Liver (tissue), 3 donors: ENCODE results near the gene CREBBP.
A peak's percentile ranks its signal among the peaks of the same experiment; 100 is the strongest.

Source experiments
- EGR1 ChIP-seq, 2 donors: IDR thresholded peaks; 2 replicates each; pipeline ENCODE4 v1.6.1; 2016 to 2018; ENCODE audit warnings: antibody characterized with exemption in 2 of 2, low read depth in 2 of 2
- RXRA ChIP-seq, 2 donors: IDR thresholded peaks; 2 replicates each; pipeline ENCODE4 v1.6.1; 2017 to 2018; ENCODE audit warnings: antibody characterized with exemption in 2 of 2, mild to moderate bottlenecking in 1 of 2
- TF ChIP-seq, protein P1 (sequence below): fragments of 150-350 bp; IDR thresholded peaks from 2 replicates; pipeline ENCODE4 v1.5.1; 2017; ENCODE audit warnings: improper control_type of control experiment, low read depth, low read length; ENCODE audit not compliant: missing input control
- TF ChIP-seq, protein P2 (sequence below): IDR thresholded peaks from 2 replicates; pipeline ENCODE4 v1.6.1; 2016; ENCODE audit warnings: antibody characterized with exemption
- TF ChIP-seq, protein P3 (sequence below): IDR thresholded peaks from 2 replicates; pipeline ENCODE4 v1.6.1; 2016; ENCODE audit warnings: antibody characterized with exemption
- donor health status: healthy.
- donor health status: healthy.

- TF ChIP-seq, protein P1, sequence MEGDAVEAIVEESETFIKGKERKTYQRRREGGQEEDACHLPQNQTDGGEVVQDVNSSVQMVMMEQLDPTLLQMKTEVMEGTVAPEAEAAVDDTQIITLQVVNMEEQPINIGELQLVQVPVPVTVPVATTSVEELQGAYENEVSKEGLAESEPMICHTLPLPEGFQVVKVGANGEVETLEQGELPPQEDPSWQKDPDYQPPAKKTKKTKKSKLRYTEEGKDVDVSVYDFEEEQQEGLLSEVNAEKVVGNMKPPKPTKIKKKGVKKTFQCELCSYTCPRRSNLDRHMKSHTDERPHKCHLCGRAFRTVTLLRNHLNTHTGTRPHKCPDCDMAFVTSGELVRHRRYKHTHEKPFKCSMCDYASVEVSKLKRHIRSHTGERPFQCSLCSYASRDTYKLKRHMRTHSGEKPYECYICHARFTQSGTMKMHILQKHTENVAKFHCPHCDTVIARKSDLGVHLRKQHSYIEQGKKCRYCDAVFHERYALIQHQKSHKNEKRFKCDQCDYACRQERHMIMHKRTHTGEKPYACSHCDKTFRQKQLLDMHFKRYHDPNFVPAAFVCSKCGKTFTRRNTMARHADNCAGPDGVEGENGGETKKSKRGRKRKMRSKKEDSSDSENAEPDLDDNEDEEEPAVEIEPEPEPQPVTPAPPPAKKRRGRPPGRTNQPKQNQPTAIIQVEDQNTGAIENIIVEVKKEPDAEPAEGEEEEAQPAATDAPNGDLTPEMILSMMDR, result no peak
- TF ChIP-seq, protein P2, sequence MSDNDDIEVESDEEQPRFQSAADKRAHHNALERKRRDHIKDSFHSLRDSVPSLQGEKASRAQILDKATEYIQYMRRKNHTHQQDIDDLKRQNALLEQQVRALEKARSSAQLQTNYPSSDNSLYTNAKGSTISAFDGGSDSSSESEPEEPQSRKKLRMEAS, result no peak
- TF ChIP-seq, protein P3, sequence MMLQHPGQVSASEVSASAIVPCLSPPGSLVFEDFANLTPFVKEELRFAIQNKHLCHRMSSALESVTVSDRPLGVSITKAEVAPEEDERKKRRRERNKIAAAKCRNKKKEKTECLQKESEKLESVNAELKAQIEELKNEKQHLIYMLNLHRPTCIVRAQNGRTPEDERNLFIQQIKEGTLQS, result no peak
- TF ChIP-seq RXRA (IDR thresholded peaks at IDR 0.05), result peak; percentile 57 to 68
- no peak for TF ChIP-seq EGR1 (IDR thresholded peaks at IDR 0.05; ENCODE audit: low read depth in 2 of 2)
Measured at GRCh38 chr16:3819746-3820724, 60.5 kb downstream of the CREBBP start.
